GM21526 (cell line): ENCODE measurements around the gene HIRA.
"Not testable (repeated sequence)": the region's sequence is repeated elsewhere in the genome, so short reads cannot be mapped to it uniquely, and the experiment has no call there.

Experiments used
- ATAC-seq: cut with Tn5 transposase; IDR thresholded peaks from one replicate; pipeline ENCODE4 v1.9.1; 2021; ENCODE audit warnings: moderate library complexity; ENCODE audit not compliant: unreplicated experiment, low FRiP score

HIRA gene

GRCh38 chr22:19387575-19387974 is 44.0 kb downstream of the HIRA start:
- ATAC-seq, result no peak

GRCh38 chr22:19387038-19387437 is 44.5 kb downstream of the HIRA start:
- ATAC-seq, result no peak

DNA sequence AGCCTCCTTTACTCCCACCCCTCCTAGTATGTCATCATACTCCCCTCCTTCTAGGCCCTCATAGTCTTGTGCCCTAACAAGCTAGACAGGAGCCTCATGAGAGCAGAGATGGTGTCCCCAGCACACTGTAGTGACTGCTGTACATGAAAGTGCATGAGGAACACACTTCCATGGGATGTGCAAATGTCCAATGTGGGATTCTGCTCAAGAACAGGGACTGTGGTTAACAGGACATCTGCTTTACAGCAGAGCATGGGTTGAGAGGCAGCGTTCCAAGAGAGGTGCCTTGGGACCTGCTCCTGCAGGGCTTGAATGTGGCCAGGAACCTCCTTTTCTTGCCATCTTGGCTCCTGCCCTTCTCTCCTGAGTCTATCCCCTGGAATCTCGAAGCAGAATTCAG is 45.3 kb downstream of the HIRA start:
- ATAC-seq, result no peak

GRCh38 chr22:19385221-19385906 is 46.2 kb downstream of the HIRA start:
- no peak for ATAC-seq

DNA sequence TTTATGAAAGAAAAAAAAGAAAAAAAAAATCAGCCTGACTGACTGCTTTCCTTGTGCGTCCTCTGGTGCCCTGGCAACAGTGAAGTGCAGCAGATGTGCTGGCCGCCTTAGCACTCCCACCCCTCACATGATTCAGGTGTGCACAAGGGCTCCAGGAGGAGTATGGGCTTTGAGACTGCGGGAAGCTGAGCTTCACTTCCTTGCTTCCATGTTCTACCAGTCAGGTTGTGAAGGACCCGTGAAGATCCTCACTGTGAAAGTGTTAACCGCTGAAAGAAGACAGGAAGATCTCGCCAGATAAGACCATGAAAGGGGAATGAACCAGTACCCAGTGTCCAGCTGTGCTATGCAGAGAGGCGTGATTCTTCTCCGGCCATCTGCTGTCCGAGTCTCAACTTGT is 48.2 kb downstream of the HIRA start:
- ATAC-seq, result no peak

GRCh38 chr22:19382240-19382639 is 49.3 kb downstream of the HIRA start:
- no peak for ATAC-seq

DNA sequence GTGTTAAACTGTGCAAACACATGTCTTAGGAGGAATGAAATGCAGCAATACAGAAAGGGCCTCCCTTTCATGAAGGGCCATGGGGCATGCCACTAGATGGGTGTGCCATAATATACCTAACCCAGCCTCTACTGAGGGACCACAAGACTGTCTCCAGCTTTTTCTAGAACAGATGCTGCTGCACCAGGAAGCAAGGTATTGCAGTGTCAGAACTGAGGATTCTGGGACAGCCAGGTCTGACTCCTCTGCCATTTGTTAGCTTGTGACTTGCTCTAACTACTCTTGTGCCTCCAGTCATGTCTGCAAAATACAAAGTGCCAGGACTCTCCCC is 53.2 kb downstream of the HIRA start:
- no peak for ATAC-seq

DNA sequence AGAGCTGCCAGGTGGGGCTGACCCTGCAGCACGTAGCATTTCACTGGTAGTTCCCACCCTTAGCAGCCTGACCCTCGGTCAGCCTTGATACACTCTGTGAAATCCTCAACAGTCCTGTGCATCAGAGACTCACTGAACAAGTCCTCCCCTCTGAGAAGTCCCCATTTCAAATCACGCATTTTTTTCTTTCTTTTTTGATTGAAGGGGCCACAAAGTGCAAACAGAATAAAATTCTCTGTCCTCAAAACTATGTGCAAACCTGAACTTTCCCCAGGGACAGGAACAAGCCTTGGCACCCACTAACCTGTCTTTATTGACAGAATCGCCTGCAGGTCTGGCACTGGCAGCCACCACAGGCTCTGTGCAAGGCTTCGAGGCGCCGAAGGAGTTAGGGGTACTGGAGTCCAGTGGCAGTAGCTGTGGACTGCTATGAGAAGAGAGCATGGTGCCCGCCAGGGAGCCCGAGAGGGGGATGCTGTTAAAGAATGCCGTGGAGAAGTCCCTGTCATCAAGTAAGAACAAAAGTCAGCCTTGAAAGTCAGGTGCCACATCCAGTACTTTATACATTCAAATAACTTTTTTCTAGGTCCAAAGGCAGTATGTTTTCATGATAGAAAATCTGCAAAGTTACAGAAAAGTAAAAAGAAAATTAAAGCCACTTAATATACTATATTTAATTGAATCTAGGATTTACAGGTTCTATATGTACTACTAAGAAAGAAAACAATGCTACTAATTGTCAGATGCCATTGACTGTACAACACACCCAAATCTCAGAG is 53.8 kb downstream of the HIRA start:
- no peak for ATAC-seq

DNA sequence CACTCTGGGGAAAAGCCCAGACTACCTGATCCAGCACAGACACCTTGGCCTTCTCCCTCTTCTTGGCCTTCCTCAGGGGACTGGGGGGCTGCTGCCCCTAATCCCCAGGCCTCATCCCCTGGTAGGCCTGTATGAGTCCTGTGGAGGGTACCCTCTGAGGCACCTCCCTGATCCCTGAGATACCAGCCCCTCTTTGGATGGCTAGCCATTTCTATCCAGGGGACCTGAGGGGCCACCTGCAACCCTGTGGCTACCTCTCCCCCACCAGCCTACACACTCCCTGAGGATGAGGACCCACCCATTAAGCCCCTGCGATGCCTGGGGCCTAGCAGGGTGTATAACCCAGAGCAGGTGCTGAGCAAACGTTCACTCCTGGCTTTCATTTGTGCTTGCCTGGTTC is 54.6 kb downstream of the HIRA start:
- no peak for ATAC-seq

GRCh38 chr22:19376247-19376646 is 55.3 kb downstream of the HIRA start:
- no peak for ATAC-seq

GRCh38 chr22:19375435-19375834 is 56.1 kb downstream of the HIRA start:
- ATAC-seq, result no peak

DNA sequence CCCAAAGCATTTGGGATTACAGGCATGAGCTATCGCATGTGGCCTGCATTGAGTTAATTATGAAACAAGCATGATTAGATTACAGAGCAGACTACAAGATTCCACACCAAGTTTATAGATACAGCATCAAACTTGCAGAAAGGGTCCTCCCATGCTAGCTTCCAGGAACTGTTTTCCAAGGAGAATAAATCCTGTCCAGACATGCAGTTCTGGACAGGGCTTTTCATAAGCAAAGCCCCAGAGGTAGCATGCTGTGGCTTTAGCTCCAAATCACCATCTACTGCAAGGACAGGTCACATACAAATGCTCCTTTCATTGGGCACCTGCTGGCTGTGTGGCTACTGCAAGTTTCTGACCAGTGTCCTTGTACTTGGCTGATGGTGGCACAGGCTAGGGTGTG is 57.1 kb downstream of the HIRA start:
- no peak for ATAC-seq

DNA sequence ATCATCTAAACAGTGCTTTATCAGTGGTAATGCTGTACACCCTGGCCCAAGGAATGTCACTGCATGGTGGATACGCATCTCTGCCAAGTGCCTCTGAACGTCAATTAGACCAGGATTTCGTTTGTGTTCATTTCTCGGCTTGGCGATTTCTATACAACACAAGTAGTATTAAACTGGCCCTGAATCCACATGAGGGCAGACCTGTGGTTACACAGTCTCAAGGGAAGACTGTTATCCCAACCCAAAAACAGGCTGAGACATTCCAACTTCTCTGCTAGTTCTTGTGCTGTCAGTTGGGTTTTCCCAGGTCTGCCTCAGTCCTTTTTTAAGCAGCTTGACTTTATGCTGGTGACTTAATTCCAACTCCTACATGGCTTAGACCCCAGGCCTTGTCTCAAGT is 58.1 kb downstream of the HIRA start:
- ATAC-seq, result no peak

GRCh38 chr22:19371893-19372292 is 59.6 kb downstream of the HIRA start:
- ATAC-seq, result no peak

GRCh38 chr22:19368876-19369275 is 62.7 kb downstream of the HIRA start:
- ATAC-seq, result no peak

GRCh38 chr22:19367763-19368367 is 63.7 kb downstream of the HIRA start:
- ATAC-seq, result no peak

GRCh38 chr22:19363541-19363940 is 68.0 kb downstream of the HIRA start:
- ATAC-seq, result not testable (repeated sequence)

- ATAC-seq, result peak; percentile 70
Measured at GRCh38 chr22:19361501-19362103, 69.9 kb downstream of the HIRA start.

DNA sequence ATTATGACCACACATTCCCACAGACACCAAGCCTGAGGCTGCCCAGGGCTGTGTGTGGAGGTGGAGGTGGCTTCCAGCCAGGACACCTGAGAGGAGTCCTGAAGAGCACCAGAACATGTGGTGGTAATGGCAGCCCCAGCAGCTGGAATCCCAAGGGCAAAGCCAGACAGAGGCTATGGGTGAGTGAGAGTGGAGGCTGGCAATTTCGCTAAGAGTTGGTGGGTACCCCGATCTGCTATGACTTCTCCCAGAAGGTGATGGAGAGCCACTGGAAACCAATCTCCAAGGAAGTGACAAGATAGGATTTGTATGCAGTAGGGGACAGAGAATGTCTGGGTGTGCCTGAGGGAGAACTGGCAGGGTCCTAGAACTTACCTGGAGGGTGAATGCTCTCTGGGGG is 70.7 kb downstream of the HIRA start:
- ATAC-seq, result no peak

DNA sequence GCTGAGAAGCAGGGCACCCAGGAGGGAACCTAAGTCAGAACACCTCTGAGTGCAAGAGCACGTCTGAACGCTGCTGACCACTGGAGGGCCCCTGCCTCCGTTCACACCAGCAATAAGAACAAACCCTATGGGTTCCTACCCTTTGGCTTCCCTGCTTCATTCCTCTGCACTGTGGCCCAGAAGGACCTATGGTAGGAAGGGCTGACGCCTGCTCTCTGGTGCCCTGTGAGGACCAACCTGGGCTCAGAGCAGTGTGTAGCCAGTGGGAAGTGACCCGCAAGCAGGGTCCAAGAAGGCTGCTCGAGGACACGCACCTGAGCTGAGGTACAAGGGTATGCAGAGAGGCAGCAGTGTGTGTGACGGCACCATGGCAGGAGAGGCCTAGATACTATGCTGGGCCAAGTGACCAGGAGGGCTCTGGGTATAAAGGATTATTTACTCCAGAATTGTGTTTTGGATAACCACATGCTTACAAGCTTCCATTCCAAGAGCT is 71.2 kb downstream of the HIRA start:
- no peak for ATAC-seq

- no peak for ATAC-seq
Measured at GRCh38 chr22:19359554-19360299, 71.8 kb downstream of the HIRA start.
